ENCODE results near the gene SELENOV.

SELENOV gene

GRCh38 chr19:39515551-39516191, 732 bp downstream of the SELENOV start:
- intact Hi-C loops (cut with DNase I): no loop called here
- DNase-seq: peak in 1 of 42 donors; percentile 31

- no peak for DNase-seq
- intact Hi-C loops (cut with DNase I): no loop called here
These were observed 1.3 kb downstream of the SELENOV start for GRCh38 chr19:39516270-39516669.

GRCh38 chr19:39517432-39517831, 2.5 kb downstream of the SELENOV start:
- intact Hi-C loops (cut with DNase I): no loop called here
- DNase-seq: no peak

- intact Hi-C loops (cut with DNase I): no loop called here
- DNase-seq: no peak
These were observed 3.5 kb downstream of the SELENOV start for GRCh38 chr19:39518458-39518857.

- intact Hi-C loops (cut with DNase I): no loop called here
- DNase-seq: no peak
These were observed 4.0 kb downstream of the SELENOV start for GRCh38 chr19:39518975-39519374.

GRCh38 chr19:39520541-39521484, 5.9 kb downstream of the SELENOV start:
- no peak for DNase-seq
- intact Hi-C loops (cut with DNase I): no loop called here

- intact Hi-C loops (cut with DNase I): no loop called here
- DNase-seq: no peak
These were observed 9.6 kb downstream of the SELENOV start for GRCh38 chr19:39524495-39524894.

GRCh38 chr19:39525205-39525604, 10.3 kb downstream of the SELENOV start:
- no peak for DNase-seq
- intact Hi-C loops (cut with DNase I): no loop called here

GRCh38 chr19:39531834-39532232, 16.9 kb downstream of the SELENOV start:
- DNase-seq: peak in 1 of 42 donors; percentile 8
- intact Hi-C loops (cut with DNase I): loop anchor here (2.0 to 5.0 kb wide), 2 partner anchors 57 to 135 kb away; no protein-coding TSS in a partner anchor

GRCh38 chr19:39532233-39533002, 17.5 kb downstream of the SELENOV start, which contains the start of gene EID2B:
Gene EID2B (minus strand): TSS chr19:39532852. CDS start chr19:39532802, 50 bp downstream.
- intact Hi-C loops (cut with DNase I): loop anchor here (2.0 to 5.0 kb wide), 2 partner anchors 58 to 135 kb away; no protein-coding TSS in a partner anchor
- peak; percentile 83 to 97 (median 93) for DNase-seq

GRCh38 chr19:39533003-39533512, 18.1 kb downstream of the SELENOV start:
- DNase-seq: no peak
- intact Hi-C loops (cut with DNase I): loop anchor here (2.0 to 5.0 kb wide), 2 partner anchors 58 to 136 kb away; no protein-coding TSS in a partner anchor

- intact Hi-C loops (cut with DNase I): loop anchor here (2.0 to 5.0 kb wide), 3 partner anchors 59 to 136 kb away; no protein-coding TSS in a partner anchor
- peak in 1 of 42 donors; percentile 7 for DNase-seq
These were observed 18.9 kb downstream of the SELENOV start for GRCh38 chr19:39533791-39534190.

GRCh38 chr19:39539165-39539517, 24.2 kb downstream of the SELENOV start:
- intact Hi-C loops (cut with DNase I): no loop called here
- no peak for DNase-seq

GRCh38 chr19:39539518-39540332, 24.8 kb downstream of the SELENOV start, which contains the start of gene EID2:
Gene EID2 (minus strand): TSS chr19:39540161. CDS start chr19:39540079, 82 bp downstream.
- intact Hi-C loops (cut with DNase I): no loop called here

GRCh38 chr19:39540333-39540673, 25.4 kb downstream of the SELENOV start:
- no peak for DNase-seq
- intact Hi-C loops (cut with DNase I): no loop called here

More at GRCh38 chr19:39539518-39540332, 24.8 kb downstream of the SELENOV start, which contains the start of gene EID2:
- peak; percentile 90 to 99 (median 96) for DNase-seq

- intact Hi-C loops (cut with DNase I): no loop called here
- peak in 21 of 42 donors; percentile 16 to 61 (median 33) for DNase-seq
These were observed 27.3 kb downstream of the SELENOV start for GRCh38 chr19:39542206-39542605.

GRCh38 chr19:39543477-39543857, 28.5 kb downstream of the SELENOV start:
- intact Hi-C loops (cut with DNase I): no loop called here
- DNase-seq: no peak
